Bronchial epithelial cell (primary cell): ENCODE results near the gene NUP54. TPM values are rescaled to one million over a fixed set of nuclear protein-coding genes. Genes with fewer than 3 reads are reported as not detected.
A peak's percentile ranks its signal among the peaks of the same experiment; 100 is the strongest.

ENCODE experiments used
- DNase-seq: peaks from one replicate; pipeline ENCODE4 v3.0.0-alpha.2; 2010; ENCODE audit warnings: low read depth
- FAIRE-seq: peaks from 2 replicates; lab custom pipeline; 2011; peaks lifted over from hg19 to GRCh38; lab: Jason Lieb, UNC
- H3K27me3 ChIP-seq: 2 replicates; pipeline ENCODE4 v1.5.1; 2011; ENCODE audit warnings: low read length; ENCODE audit not compliant: control insufficient read depth, insufficient read depth
- H3K36me3 ChIP-seq: 2 replicates; pipeline ENCODE4 v1.5.1; 2011; ENCODE audit warnings: low read length; ENCODE audit not compliant: control insufficient read depth, insufficient read depth
- H3K4me3 ChIP-seq: 2 replicates; pipeline ENCODE4 v1.5.1; 2011; ENCODE audit warnings: mild to moderate bottlenecking, low read depth, low read length, control low read depth
- total RNA-seq: library from RNA; depleted of rRNA; stranded (reverse); fragments of >200 nt; gene quantifications from 2 replicates; pipeline ENCODE4 v1.2.1, GENCODE V29; 2014
- TF ChIP-seq, protein P1 (sequence below): IDR thresholded peaks from 2 replicates; pipeline ENCODE4 v1.5.1; 2011; ENCODE audit warnings: mild to moderate bottlenecking, moderate library complexity, low read length, control low read depth, inconsistent platforms; ENCODE audit not compliant: insufficient read depth, severe bottlenecking

The NUP54 gene
- total RNA-seq, 1 donor from 2014 or later: 62.4 TPM

DNA sequence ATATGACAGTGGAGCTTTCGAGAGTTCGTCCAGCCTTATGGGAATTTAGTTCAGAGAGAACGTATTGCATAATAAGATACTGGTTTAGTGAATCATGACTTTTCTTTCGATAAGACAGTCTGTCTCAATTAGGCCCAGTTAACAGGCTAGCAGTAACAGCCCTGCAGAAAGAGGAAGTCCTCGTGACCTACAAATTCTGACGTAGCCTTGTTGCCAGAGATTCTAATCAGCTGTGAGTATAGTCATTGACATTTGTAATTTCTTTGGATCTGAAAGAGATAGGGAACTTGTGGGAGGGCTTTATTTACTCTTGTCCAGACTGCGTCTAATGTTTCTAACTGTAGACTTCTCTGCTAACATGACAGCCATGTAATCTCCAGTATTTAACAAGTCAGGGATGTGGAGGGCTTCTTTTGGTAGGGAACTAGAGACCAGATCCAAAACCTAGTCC is 57.9 kb downstream of the NUP54 start:
- Histone ChIP-seq H3K36me3 (no peaks in the 10 kb centered on the region), H3K4me3 (no peak overlapping the region), H3K27me3 (no peaks in the 10 kb centered on the region)
- TF ChIP-seq, protein P1, sequence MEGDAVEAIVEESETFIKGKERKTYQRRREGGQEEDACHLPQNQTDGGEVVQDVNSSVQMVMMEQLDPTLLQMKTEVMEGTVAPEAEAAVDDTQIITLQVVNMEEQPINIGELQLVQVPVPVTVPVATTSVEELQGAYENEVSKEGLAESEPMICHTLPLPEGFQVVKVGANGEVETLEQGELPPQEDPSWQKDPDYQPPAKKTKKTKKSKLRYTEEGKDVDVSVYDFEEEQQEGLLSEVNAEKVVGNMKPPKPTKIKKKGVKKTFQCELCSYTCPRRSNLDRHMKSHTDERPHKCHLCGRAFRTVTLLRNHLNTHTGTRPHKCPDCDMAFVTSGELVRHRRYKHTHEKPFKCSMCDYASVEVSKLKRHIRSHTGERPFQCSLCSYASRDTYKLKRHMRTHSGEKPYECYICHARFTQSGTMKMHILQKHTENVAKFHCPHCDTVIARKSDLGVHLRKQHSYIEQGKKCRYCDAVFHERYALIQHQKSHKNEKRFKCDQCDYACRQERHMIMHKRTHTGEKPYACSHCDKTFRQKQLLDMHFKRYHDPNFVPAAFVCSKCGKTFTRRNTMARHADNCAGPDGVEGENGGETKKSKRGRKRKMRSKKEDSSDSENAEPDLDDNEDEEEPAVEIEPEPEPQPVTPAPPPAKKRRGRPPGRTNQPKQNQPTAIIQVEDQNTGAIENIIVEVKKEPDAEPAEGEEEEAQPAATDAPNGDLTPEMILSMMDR: no peak
- DNase-seq (peak; percentile 99), FAIRE-seq (no peak)

GRCh38 chr4:76088719-76089118 is 59.5 kb downstream of the NUP54 start:
- DNase-seq: no peak
- no peak overlapping the region for H3K4me3 ChIP-seq
- TF ChIP-seq, protein P1: no peak
- H3K27me3 ChIP-seq: no peaks in the 10 kb centered on the region
- H3K36me3 ChIP-seq: no peaks in the 10 kb centered on the region
- no peak for FAIRE-seq

- FAIRE-seq (peak; percentile 97), DNase-seq (peak; percentile 72)
- Histone ChIP-seq H3K27me3 (no peaks in the 10 kb centered on the region), H3K36me3 (no peaks in the 10 kb centered on the region), H3K4me3 (no peak overlapping the region)
- TF ChIP-seq, protein P1: peak; percentile 73
These were observed 61.0 kb downstream of the NUP54 start for GRCh38 chr4:76087007-76087769.

DNA sequence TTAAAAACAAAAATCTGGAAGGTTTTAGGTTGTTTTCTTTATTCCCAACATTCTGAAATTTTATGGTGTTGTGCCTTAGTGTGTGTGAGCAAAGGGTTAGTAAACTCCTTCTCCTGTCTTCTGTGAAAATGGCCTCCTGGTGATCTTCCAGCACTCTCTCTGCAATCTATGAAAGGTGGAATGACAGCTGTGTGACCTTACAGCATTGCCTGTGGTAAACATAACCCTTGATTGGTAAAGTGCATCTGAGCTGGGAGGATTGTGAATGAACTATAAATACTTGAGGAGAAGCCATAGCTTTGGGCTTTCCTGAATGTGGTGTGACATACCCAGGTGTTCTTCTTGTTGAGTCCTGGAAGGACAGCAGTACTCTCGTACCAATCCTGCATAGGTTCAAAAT is 63.7 kb downstream of the NUP54 start:
- no peak for DNase-seq
- no peaks in the 10 kb centered on the region for H3K36me3 ChIP-seq
- H3K4me3 ChIP-seq: no peak overlapping the region
- no peak for FAIRE-seq
- no peaks in the 10 kb centered on the region for H3K27me3 ChIP-seq
- TF ChIP-seq, protein P1: no peak

DNA sequence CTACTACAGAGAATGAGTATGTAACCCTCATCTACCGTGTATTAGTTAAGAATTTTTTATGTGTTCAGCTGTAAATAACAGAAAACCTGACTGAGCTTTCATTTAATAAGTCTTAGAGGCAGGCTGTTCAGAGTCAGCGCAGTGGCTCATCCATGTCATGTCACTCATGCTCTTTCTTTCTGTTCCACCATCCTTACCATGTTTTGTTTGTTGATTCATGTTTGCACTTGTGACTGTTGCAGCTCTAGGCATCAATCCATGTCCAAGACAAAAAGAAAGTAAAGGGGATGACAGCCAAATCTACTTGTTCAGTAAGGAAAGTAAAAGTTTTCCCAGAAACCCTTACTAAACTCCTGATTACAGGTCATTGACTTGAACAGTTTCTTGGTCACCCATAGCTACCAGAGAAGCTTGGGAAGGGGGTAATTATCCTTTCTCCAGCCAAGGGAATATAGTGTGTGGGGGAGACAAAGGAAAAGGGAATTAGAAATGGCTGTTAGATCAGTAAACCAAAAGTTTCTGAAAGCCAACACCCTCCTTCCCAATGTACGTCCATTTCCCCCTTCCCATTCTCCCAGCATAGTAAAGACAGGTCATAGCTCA is 64.7 kb downstream of the NUP54 start:
- FAIRE-seq (no peak), DNase-seq (peak; percentile 74)
- H3K4me3 ChIP-seq: no peak overlapping the region
- TF ChIP-seq, protein P1: no peak
- H3K36me3 ChIP-seq: no peaks in the 10 kb centered on the region
- no peaks in the 10 kb centered on the region for H3K27me3 ChIP-seq
